ENCODE data around the gene INAVA.
"Not testable (repeated sequence)": the region's sequence is repeated elsewhere in the genome, so short reads cannot be mapped to it uniquely, and the experiment has no call there.

INAVA gene

DNA sequence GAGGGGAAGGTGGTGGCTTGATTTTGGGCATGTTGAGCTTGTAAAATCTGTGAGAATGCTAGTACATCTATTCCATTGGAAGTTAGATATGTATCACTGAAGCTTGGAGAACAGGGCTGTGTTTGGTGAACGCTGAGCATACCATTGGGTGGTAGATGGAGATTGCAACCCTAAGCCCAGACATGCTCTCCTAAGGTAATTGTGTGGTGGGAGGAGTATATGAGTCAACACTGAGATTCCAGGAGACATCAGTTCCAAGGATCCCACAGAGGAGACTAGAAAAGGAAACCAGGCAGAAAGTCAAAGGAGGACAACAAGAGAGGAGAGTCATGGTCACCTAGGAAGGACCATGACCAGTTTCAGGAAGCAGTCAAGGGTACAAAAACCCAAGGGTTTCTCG is 68.4 kb downstream of the INAVA start:
- no peak for DNase-seq (ENCODE audit: low read depth, low spot score)

DNA sequence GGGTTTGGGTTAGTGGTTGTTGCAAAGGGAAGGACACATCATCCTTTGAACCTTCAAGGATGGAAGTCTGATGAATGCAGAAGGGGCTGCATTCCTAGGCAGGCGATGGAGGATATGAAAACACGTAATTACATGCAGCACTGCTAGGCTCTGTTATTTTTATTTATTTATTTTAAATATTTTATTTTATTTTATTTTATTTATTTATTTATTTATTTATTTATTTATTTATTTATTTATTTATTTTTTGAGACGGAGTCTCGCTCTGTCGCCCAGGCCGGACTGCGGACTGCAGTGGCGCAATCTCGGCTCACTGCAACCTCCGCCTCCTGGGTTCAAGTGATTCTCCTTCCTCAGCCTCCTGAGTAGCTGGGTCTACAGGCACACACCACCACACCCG is 69.2 kb downstream of the INAVA start:
- DNase-seq (ENCODE audit: low read depth, low spot score) = not testable (repeated sequence)

All from astrocyte of the hippocampus (primary cell).